DLD1 (cell line): ENCODE results near the gene PKM.
"Not testable (repeated sequence)": the region's sequence is repeated elsewhere in the genome, so short reads cannot be mapped to it uniquely, and the experiment has no call there.

Experiments
- in situ Hi-C: cut with HindIII; loops from 2 replicates; pipeline ENCODE4 v1.10.0; 2017; ENCODE audit warnings: low sequenced_read_pairs

Gene PKM

DNA sequence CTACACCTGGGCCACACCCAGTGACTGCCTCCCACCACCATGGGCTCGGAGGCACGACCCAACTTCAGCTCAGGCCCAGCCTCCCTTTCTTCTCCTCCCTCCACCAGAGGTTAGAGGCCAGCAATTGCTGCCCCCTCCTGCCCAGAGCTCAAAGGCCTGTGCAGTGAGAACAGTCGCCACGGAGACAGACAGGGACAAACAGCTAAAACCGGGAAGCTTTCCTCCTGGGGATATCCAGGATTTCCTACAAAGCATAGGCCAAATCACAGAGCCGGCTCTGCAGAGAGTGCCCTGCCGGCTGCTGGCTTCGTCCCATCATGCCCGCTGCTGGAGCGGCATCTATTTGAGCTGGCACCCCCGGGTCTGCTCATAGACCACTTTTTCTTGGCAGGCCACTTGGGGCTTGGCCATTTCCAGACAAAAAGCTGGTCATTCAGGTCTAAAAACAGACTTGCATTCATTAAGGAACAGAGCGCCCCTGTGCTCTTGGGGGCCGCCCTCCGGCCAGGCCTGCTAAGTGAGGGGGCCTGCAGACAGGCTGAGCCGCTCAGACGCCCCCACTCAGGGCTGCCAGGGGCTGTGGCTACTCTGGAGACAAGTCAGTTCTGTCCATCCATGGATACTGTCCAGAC, 50.9 kb downstream of the PKM start:
- in situ Hi-C loops: no loop called here

DNA sequence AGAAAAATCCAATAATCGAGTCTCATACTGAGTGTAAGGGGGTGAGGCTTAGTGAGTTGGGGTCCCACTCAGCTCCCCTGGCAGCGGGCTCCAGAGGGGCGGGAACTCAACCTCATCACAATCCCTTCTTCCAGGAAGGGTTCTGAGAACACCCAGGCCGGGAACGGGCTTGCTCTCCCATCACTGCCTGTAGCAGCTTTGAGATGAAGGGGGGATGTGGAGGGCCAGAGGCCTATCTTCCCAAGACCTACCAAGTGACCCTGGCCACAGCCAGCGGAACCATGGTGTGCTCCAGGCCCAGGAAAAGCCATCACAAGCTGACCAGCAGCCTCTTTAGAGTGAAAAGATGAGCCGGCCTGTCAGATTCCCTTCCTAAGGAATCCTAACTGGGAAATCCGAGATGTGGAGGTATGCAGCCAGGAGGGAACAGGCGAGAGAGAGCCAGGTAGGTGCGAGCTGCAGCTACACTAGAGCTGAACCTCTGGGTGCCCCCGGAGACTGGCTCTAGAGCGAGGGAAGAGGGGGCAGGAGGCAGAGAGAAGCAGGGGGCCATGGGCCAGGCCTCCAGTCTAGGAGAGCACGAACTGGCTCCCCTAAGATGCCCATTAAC, 51.9 kb downstream of the PKM start:
- in situ Hi-C loops: no loop called here

DNA sequence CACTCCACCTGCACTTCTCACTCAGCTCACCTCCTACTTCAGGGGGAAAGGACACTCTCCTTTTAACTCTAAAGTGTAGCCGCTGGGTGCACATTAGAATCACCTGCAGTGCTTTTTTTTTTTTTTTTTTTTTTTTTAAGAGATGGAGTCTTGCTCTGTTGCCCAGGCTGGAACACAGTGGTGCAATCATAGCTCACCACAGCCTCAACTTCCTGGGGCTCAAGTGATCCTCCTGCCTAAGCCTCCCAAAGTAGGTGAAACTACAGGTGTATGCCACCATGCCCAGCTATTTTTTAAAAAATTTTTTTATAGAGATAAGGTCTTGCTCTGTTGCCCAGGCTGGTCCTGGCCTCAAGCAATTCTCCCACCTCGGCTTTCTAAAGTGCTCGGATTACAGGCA, 54.2 kb downstream of the PKM start:
- in situ Hi-C loops: no loop called here

DNA sequence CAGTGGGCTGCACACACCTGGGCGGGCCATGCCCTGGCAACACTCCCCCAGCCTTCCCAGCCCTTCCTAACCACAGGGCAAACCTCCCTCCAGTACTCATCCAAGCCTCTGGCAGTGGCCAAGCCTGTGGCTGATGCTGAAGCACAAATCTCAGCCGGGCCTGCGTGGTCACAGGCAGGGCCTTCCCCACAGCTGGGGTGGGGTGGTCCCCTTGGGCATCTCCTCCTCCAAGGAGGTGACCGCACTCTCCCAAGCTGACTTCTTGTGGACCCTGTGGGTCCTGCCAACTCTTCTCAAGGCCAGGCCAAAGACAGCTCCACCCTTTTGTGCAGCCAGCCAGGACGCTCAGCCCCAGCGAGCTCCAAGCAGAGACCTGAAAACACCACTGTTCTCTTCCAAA, 54.8 kb downstream of the PKM start:
- in situ Hi-C loops: no loop called here

DNA sequence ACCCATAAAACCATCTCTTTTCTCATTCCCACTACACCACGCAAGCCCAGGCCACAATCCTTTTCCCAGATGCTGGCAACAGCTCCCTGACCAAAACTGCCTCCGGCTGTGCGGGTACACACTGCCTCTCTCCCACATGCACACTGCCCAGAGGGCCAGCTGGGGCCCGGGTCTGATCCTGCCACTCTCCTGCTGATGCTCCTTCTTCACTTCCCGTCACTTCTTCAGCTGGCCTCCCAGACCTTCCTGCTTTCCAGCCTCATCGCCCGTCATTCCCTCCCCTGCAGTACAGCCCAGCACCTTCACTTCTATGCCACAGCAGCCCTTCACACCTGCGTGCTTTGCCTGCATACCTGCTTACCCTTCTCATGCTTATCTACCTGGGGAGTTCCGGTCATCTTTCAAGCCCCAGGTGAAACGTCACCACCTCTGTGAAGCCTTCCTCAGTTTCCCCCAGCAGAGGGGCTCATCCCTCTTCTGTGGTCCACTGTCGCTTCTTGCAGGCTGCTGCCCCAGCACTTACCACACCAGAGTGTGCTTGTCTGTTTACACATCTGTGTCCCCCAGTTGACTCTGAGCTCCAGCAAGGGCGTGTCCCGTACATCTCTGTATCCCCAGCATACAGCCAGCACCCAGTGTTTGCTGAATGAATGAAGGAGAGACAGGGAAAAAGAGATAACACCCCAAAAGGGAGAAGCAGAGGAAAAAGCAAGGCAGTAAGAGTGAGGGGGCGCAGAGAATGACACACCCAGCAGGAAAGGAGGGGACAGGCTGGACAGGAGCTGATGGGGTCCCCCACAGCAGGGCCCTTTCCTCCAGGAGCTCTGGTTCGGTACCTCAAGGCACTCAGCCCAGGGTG, 55.6 kb downstream of the PKM start:
- in situ Hi-C loops: no loop called here

DNA sequence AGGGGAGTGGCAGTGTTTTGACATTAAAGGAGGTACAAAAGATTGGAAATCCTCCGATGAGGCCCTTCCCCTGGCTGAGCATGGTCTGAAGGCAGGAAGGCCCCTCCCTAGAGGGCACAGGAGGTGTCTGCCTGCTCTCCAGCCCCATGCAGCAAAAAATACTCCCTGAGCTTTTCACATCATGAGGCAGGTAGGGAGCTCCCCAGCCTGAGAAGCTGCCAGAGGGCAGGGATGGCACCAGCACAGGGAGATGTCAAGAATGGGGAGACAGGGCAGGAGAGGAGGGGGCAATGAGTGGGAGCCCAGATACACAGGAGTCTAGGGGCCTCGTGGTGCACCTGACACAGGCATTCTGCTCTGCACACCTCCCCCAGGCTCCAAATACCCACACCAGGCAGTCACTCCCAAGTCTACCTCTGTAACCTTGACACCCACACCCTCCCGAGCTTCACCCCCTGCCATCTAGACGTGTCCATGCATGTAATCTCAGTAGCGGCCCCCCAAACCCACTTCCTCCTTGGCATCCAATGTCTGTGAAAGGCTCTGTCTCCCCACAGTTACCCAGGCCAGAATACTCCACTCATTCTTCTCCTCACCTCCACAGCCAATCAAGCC, 56.3 kb downstream of the PKM start:
- in situ Hi-C loops: no loop called here

DNA sequence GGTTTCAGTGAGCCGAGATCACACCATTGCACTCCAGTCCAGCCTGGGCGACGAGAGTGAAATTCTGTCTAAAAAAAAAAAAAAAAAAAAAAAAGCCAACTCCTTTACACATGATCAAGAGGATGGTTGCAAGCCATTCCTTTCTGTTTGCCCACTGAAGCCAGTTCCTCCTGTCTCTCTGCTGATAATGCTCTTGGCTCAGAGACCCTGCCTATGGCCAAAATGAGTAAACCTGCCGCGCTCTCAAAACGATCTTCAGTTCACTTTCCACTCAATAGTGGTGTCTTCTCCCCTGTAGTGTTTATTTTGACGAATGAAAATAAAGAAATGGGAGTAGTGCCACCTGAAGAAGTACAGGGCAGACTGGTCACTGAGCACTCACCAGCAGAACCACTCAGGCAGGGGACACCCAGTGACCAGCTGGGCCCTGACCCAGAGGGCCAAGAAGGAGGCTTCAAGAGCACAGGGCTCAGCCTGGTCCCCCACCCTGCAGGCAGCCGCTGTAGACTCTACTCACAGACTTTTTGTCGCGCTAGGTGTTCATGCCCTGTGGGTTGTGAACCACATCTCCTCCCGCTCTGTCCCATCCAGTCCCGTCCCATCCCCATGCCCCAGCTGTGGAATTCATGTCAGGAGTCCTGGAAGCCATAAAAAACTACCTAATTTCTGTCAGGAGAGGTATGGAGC, 57.0 kb downstream of the PKM start:
- in situ Hi-C loops: no loop called here

DNA sequence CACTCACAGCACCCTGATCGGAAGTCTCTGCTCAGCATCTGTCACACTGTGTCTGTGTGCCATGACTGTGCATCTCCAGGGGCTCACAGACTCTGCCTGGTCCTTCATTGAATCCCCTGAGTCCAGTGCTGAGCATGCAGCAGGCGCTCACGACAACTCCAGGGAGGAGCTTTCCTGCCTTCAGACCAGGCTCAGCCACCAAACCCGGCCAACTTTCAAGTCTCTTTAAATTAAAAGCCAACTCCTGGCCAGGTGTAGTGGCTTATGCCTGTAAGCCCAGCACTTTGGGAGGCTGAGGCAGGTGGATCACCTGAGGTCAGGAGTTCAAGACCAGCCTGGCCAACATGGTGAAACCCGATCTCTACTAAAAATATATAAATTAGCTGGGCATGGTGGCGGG, 57.6 kb downstream of the PKM start:
- in situ Hi-C loops: no loop called here

DNA sequence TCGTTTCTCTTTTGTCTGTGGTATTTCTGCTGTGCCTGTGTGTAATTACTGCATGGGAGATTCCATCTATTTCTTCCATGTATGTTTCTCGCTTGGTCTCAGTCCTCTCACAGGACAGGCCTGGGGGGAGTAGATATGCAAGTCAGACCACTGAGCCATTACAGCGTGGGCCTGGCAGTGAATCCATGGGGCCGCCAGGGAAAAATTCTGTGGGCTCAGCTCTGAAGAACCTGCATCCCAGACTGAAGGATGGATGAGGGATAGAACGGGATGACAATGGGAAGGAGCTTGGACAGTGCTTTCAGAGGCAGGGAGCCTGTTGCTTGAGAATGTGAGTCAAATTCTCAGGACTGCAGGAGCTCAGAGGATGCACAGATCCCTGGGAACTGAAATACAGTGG, 58.2 kb downstream of the PKM start:
- in situ Hi-C loops: no loop called here

DNA sequence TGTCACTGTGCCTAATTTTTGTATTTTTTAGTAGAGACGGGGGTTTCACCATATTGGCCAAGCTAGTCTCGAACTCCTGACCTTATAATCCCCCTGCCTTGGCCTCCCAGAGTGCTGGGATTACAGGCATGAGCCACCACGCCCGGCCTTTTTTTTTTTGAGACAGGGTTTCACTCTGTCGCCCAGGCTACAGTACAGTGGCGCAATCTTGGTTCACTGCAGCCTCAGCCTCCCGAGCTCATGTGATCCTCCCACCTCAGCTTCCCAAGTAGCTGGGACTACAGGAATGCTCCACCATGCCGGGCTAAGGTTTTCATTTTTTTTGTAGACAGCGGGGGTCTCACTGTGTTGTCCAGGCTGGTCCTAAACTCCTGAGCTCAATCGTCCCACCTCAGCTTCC, 59.0 kb downstream of the PKM start:
- in situ Hi-C loops: not testable (repeated sequence)

DNA sequence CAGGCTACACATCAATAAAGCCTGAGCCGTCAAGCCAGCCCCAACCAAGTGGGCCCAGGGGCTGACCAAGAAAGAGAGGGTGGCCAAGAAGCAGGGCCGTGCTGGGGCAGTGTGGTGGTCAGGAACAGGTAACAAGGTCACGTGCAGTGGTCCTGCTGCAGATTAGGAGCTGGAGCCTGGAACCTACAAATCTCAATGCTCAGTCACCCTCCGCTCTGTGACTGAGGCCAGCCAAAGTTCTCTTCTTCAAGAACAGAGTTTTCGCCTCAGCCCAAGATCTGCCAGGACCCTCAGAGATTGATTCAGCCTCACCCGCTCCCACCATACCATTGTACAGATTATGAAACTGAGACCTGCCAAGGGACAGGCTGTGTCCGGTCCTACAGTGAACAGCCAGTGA, 60.3 kb downstream of the PKM start:
- in situ Hi-C loops: no loop called here

DNA sequence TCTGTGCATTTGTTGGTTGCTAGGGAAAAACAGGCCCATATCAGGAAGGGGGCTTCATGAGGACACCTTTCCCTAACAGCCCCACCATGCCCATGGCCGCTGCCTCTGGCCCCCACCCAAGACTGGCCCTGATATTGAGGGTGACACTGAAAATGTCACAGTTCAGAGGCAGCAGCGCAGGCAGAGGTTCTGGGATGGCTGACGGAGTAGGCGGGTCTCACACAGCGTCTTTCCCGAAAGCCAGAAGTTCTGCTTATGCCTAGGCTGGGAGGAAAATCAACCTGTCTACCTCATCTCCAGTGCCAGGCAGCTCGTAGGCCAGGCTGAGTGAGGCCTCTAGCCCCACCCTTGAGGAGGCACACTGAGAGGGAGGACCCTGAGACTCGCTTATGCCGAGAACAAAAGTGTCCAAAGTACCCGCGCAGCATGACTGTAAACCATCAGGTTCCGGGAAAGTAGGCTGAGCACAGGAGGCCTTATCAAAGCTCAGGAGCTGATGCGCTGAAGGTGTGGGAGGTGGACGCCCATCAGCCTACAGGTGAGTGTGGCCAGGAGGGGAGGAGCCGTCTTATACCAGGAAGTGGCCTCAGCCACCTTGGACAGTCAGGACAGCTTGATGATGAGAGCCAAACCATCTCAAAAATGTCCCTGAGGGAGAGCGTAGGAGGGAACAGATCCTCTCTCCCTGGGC, 60.9 kb downstream of the PKM start:
- in situ Hi-C loops: no loop called here

DNA sequence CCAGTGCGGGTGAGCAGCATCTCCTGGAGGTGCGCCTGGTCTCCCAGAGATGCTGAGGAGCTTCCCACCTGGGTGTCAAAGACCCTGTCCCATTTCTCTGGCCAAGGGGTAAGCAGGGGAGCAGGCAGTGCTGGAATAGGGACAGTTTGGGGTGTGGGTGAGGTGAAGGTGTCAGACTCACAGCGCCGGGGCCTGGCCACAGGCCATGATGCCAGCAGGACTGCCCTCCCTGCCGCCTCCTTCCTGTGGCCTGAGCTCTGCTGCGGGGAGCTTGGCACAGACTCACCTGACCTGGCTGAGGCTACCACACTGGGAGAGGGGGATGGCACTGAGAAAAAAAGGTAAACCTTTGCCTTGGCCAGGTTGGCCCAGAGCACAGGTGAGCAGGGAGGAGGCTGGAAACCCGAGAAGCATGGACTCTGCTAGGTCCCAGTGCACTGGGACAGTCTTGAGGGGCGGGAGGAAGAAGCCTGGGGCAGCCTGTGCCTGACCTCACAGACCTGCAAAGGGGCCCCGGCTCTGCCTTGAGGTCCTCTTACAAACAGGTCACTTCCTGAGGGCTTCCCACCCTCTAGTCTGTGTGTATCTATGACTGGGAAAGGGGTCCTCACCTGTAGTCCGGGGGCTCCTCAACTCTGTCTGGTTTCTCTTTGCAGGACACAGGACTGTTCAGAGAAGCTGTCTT, 61.6 kb downstream of the PKM start:
- in situ Hi-C loops: no loop called here

DNA sequence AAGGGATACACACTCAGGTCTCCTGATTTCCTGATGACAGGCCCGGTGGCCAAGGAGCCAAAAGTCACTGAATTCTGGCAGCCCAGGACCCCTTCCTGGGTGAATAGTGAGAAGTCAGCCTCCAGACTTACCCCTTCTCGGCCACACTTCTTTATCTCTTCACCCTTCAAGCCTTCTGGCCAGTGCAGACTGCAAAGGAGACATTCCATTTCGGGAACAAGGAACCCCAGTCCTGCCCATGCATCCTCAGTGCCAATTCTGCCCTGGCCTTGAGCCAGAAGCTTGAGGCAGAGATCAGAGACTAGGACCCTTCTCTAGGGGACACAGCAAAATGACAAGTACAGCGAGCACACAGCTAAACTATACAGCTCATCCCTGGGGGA, 62.2 kb downstream of the PKM start:
- in situ Hi-C loops: no loop called here

DNA sequence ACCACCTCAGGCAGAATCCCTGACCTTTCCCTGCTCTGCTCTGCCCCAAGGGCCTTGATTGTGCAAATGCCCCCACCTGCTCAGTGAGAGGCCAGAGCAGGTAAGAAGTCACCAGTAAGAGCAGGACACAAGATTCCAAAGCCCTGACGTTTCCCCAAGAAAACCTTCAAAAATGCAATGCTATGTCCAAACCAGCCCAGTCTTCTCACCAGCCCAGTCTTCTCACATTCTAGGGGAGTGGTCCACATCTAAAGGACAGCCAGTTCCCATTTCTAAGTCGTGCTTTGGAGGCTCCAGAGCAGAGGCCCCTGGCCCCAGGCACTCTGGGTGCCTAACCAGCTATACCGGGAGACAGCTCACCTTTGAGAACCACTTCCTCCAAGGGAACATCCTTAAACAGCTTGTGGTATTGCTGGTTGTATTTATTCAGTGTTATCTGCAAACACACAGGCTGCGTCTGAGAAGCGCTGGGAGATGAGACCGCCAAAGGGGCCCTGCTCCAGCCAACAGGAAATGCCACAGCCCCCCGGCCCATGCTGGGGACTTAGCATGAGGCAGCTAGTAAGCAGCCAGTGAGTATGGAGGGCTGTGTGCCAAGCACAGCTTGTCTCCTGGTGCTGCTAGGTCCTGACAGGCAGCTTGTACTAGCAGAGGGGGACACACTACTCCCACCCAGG, 62.7 kb downstream of the PKM start:
- in situ Hi-C loops: no loop called here

DNA sequence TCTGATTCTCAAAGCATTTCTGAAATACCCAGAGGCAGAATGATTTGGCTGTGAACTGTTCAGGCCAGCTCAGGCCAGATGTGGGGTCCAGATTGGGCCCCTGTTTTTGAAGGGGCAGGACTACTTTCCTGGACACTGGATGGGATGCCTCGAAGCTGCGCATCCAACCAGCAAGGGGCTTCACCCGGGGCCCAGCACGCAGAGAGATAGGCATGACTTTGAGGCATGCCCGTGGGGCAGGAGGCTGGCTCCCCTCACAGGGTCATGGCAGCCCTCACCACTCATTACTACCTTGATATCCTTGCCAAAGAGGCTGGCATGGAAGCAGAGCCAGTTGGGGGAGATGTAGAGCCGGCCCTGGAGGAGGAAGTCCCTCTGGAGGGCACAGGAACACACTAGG, 63.5 kb downstream of the PKM start:
- in situ Hi-C loops: no loop called here

DNA sequence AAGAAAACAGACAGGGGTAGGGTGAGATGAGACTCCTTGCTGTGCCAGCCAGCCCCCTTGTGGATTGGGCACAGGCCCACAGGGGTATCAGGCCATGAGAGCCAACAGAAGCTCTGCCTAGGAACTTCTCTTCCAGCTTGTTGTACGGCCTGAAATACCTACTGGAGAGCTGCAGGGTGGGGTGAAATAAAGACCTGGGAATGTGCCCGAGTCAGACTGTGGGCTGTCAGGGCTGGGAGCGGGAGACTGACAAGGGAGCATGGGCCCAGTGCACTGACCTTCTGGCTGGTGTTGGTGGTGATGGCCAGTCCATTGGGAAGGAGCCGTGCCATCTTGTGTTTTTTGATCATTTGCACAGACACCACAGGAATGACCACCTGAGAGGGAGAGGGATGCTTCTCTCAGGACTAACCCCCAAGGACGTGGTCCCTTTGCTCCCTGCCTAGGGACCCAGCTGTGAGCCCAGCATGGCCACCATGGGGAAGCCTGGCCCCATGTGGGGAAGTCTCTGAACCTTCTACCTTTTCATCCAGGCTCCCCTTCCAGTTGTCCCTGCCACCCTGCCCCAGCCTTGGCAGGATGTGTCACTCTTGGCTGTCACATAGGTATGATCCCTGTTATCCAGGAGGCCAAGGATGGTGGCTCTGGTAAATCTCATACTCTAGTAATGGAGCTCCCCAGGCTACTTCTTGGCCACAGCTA, 64.1 kb downstream of the PKM start:
- in situ Hi-C loops: no loop called here

DNA sequence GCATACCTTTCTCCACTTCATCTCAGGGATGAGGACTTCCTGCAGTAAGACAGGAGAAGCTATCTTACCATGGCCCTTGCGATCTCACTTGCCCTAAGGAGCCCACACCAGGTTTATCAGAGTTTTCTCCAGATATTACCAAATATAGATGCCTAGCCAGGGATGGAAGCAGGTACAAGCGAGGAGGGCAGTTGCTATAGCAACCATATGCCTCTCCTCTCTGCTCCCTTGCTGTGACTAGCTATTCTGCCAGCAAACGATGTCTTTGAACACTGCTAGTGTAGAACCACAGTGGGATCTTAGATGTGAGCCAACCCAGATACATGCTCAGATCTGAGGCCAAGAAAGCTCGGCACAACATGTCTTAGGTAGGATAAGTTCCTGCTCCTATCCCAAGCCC, 67.3 kb downstream of the PKM start:
- in situ Hi-C loops: no loop called here

DNA sequence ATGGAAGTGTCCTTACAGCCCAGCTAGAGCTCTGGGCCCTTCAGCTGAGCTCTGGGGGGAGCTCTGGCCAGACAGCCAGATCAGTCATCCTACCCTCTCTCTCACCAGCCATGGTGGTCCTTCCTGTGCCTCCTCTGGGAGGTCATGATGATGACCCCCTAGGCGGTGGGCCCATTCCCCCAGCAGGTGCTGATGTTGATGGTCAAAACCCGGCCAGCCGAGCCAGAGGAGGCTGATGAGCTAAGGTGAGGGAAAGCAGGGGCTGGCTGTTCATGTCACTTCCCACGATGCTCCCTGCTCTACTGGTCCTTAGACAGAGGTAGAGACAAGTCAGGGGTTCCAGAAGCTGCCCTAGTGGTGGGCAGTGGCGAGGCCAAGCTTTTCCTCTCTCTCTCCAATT, 68.4 kb downstream of the PKM start:
- in situ Hi-C loops: no loop called here
